SW480 (cell line): ENCODE measurements around the gene CAPN14.
A peak's percentile ranks its signal among the peaks of the same experiment; 100 is the strongest.
"Not testable (repeated sequence)": the region's sequence is repeated elsewhere in the genome, so short reads cannot be mapped to it uniquely, and the experiment has no call there.

Experiments used
- DNase-seq: peaks from one replicate; pipeline ENCODE4 v3.0.0-alpha.2; 2016; ENCODE audit warnings: low spot score

The CAPN14 gene

DNA sequence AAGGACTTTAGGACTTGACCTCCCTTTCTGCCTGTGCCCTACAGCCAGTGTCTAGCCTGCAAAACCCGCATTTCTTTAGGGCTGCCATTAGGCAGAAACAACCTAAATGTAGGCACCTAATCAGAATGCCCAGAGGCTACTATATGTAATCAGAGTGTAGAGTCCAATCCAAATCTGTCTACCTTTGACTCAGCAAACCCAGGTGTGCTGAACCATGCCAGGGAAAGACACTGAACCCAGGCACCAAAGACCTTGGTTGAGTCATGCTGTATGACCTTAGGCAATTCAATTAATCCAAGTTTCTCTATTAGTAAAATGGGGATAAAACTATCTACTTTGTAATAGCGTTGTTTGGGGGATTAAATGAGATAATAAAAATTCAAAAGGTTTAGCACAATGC lies 20.7 kb downstream of the CAPN14 start:
- no peak for DNase-seq

- DNase-seq = no peak
These were observed 23.5 kb downstream of the CAPN14 start for GRCh38 chr2:31193806-31194205.

DNA sequence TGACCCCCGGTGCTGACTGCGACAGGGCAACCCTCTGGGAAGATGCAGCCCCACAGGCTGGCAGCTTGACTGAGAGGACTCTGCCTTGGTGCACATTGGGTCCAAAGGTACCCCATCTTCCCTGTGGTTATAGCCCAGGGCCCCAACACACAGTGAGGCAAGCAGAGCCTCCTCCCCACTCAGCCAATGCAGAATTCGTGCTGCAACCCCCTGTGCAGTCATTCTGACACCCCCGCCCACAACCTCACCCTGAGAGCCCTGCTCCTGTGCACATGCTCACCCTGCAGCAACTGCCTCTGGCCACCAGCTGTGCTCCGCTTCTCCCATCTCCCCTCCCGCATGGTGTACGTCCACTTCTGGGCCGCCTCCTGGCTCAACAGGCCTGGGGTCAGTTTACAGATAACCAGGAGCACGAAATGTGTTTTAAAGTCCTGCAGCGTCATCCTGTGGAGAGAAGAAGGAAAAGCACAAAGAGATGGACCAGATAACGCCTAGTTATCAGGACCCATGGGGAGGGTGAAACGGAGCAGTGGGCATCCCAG lies 24.4 kb downstream of the CAPN14 start:
- DNase-seq = no peak

DNA sequence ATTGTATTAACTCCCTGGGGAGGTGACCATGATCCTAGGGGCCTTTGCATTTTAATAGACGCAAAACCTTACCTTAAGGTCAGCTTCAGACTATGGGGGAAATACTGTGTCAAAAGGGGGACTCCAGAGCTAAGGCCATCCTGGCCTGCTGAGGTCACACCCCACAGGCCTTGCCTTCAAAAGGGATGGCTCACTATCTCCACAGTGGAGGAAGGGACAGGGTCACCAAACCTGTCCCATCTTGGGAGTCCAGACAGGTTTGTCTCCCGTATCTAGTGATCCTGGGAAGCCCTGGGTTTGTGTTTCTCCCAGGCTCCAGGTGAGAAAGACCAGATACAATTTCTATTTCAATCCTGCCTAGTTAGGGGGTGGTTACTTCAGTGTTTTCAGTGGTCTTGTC lies 24.9 kb downstream of the CAPN14 start:
- no peak for DNase-seq

DNA sequence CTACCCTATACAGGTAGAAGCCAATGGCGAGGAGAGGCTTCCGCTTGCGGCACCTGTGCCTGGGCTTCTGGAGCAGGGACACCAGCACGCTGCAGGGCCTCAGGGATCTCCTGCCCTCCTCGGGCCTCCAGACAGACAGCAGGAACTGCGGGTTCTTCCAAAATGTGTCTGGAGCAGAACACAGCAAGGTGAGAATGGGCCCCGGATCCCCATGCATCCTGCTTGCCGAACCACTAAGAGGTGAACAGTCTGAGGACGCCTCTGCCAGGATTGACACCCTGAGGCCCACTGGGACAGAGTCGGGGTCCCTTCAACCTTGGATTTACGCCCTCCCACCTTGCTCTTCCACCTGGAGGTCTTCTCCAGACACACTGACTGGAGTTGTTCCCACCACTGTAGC lies 25.4 kb downstream of the CAPN14 start:
- no peak for DNase-seq

- no peak for DNase-seq
These were observed 27.1 kb downstream of the CAPN14 start for GRCh38 chr2:31190188-31190587.

GRCh38 chr2:31189141-31189540 lies 28.2 kb downstream of the CAPN14 start:
- no peak for DNase-seq

DNA sequence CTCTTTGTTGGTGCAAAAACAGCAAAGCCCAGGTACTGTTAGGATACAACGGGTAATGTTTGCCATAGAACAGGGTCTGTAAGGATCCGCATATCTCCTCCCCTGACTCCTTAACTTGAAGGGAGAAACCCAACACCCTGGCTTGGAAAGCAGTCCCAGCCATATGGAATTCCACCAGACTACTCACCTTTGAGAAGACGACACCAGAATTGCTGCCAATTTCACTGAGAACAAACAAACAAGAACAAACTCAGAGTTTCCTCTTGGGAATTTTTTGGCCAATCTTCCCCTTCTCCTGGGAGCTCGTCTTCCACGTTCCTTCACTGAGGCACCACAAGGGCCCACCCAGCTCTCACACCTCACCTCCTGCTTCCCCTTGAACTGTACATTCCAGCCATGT lies 29.2 kb downstream of the CAPN14 start:
- DNase-seq = no peak

GRCh38 chr2:31187166-31187565 lies 30.1 kb downstream of the CAPN14 start:
- no peak for DNase-seq

DNA sequence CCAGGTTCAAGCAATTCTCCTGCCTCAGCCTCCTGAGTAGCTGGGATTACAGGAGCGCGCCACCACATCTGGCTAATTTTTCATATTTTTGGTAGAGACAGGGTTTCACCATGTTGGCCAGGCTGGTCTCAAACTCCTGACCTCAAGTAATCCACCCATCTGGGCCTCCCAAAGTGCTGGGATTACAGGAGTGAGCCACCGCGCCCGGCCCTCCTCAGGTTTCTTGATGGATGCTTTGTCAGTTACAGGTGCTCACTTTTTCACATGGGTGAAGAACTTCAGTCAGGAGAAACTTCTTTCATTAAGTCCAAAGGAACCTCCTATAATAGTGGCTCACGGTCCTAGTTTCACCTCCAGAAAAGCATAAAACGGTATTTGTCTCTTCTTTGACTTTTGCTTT lies 33.3 kb downstream of the CAPN14 start:
- DNase-seq = not testable (repeated sequence)

DNA sequence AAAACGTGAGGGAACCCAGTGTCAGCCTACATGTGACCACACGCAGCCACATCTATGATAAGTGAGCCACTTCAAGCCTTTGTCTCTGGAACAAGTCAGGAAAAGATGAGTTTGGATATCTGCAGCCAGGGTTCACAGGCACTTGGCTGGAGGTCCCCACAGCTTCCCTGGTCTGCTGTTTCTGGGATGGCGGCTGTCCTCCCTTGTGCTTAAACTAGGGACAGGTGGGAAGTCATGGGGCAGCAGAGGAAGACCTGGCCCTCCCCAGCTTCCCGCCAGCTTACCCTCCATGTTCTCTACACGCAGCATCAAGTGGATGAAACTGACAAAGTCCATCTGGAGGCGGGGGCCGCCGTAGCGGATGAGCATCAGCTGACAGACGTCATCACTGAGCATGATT lies 40.6 kb downstream of the CAPN14 start:
- DNase-seq = no peak

GRCh38 chr2:31171142-31171541 lies 46.2 kb downstream of the CAPN14 start:
- no peak for DNase-seq

DNA sequence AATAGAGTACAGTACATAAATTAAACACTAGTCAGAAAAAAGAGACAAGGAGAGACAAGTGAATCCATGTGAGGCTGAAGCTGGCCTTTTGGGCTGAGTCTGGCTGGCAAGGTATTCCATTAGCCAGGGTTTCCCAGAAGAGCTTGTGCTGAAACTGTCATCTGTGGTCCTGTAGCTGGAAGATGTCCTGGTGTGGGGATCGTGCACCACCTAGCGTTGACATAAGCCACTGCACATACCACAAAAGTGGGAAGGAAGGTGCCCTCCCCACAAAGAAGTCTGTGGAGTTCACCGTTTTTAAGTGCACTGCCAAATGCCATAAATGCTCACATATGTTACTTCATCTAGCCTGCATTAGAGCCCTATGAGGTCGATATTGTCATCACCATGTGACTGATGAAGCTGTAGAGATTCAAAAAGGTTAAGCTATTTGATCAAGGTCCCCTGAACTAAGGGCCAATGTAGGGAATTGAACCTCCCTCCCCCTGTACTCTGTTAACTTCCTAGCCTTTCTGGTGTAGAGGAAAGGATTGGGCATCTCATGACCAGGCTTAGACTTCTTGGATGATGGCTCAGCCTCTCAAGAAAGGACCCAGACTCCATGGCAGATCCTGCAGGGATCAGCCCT lies 47.1 kb downstream of the CAPN14 start:
- DNase-seq = peak; percentile 59

DNA sequence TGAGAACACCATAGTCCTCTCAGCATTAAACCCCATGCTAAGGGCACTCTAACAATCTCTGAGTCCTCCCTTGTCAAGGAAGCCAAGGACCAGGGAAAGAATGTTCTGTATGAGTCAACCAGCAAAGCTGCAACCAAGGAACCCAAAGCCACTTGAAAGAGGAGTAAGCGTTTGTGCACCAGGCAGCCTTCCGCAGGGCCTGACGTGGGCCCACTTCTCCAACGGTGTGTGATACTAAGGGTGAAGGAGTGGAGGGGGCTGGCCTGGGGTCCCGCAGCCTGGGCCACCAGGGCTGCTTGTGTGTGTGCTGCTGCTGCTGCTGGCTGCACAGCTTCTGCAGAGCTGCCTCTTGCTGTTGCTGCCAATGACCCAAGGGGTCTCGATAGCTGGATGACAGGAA lies 49.0 kb downstream of the CAPN14 start:
- DNase-seq = no peak

DNA sequence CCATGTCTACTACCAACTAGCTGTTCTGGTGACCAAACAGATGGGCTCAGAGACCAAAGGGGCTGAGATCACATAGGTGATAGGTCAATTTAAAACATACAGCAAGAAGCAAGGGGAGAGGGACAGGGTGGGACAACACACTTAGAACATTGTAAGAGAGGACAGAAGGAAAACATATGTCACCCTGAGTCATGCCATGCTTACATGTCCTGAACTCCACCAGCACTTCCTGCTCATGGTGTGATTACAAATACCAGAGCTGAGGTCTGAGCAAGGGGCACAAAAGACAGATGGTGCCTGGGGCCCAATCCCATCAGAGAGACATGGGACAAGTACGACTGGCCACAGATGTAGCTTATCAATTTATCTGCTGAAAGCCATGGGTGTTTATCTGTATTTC lies 50.4 kb downstream of the CAPN14 start:
- DNase-seq = no peak

DNA sequence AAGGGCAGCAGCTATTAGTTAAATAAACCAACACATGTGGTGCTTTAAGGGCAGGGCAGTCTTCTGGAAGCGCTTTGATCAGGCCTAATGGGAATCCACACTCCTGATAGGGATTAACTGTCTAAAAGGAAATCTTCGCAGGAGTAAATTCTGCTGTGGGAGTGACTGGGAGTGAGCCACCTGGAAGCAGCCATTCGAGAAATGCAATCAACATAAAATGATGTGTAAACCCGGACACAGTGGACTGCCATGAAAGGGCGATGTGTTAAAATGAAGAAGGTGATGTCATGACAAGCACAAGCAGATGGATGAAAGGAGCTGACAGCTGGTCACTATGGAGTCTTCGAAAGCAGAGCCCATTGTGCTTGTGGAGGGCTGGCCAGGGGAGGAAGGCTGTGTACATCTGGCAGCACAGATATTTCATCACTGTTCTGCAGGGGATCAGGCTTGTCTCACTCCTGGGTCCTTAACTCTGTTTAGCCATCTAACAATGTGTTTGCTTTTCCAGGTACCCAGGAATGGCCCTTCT lies 54.2 kb downstream of the CAPN14 start:
- DNase-seq = no peak

DNA sequence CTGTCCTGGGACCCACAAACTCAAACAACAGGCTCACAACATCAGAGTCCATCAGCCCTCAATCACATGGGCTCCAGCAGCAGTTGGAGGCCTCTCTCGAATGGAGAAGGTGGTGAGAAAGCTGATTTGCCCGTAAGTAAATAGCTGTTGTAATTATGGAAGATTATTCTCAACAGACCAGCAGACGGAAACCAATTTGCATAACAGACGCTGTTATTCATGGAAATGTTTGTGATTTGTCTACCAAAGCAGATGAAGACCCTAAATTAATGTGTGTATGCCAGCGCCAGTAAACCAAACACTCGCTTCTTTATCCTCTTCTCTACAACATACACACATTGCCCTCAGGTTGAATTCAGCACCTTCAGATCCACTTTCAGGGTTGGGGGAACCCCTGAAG lies 55.7 kb downstream of the CAPN14 start:
- no peak for DNase-seq

GRCh38 chr2:31151501-31151900 lies 65.8 kb downstream of the CAPN14 start:
- peak; percentile 12 for DNase-seq

- no peak for DNase-seq
These were observed 67.1 kb downstream of the CAPN14 start for GRCh38 chr2:31150120-31150670.

DNA sequence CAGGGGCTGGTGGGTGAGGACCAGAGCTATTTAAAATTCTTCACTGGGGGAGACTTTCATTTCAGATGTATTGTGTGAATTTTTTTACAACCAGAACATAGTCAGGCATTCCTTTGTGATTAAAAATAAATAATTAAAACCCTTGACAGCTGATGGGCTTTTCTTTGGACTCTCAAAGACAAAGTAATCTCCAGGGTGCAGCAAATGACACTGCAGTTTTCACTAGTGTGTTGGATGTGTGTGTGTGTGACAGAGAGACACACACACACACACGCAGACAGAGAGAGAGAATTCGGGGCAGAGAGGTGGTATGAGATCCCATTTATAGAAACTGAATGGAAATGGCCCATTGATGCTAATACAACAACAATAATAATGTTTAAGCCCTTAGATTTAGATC lies 68.8 kb downstream of the CAPN14 start:
- no peak for DNase-seq

DNA sequence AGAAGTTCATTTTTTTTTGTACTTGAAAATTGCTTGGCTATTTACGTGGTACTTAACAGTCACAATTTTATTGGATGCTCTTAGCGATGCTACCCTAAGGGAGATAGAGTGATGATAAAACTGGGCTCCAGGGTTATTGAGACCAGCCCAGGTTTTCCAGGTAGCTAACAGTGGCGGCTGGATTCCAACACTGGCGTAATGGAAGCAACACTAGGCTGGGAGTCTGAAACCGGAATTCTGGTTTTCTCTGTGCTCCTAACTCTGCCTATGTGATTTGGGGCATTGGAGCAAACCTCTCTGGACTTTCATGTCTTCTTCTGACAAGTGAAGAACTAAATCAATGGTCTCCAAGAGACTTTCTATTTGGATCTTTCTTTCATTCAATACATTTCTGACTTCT lies 69.7 kb downstream of the CAPN14 start:
- DNase-seq = no peak

GRCh38 chr2:31142110-31142509 lies 75.2 kb downstream of the CAPN14 start:
- no peak for DNase-seq

GRCh38 chr2:31141443-31142085 lies 75.8 kb downstream of the CAPN14 start:
- no peak for DNase-seq
